HG02798 (cell line): Measurements from ENCODE around the gene ZNF488.

Source experiments
- ATAC-seq: cut with Tn5 transposase; IDR thresholded peaks from one replicate; pipeline ENCODE4 v1.9.1; 2021; ENCODE audit warnings: mild to moderate bottlenecking; ENCODE audit not compliant: unreplicated experiment, poor library complexity

The ZNF488 gene

DNA sequence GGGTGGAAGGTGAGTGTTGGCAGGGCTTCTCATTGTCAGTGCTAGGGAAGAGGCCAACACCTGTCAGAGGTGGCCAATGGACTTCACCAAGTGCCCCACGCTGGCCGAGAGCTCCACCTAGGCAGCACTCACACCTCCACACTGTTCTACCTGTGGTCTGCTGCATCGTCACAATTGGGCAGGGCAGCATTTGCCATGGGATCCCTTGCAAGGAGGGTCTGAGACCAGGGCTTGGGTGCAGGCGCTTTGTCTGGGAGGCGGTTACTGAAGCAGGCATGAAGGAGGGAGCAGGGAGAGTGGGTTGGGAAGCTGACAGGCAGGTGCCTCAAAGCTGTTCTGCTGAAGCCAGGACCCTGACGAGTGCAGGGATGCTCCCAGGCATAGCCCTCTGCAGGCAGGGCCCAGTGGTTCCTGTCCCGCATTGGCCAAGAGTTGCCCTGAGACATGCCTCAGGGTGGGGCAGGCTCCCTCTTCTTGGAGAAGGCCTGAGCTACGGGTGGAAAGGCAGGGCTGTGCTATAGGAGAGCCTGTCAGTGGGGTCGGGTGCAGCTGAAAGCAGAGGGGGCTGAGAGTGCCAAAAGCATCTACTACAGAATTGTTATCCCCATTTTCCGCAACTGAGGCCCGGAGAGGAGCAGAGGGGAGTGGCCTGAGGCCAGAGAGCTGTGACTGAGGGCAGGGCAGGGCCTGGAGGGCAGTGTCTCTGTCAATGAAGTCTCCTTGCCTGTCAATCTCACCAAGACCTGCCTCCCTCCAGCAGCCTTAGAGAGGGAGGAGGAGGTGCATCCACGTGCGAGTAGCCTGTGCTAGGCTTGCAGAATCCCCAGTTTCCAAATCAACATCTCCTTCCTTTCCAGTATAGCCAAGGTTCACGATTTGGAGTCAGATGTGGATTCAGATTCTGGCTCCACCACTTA lies 31.9 kb downstream of the ZNF488 start:
- ATAC-seq: no peak

- no peak for ATAC-seq
Measured at GRCh38 chr10:47350671-47351640, 33.1 kb downstream of the ZNF488 start.

GRCh38 chr10:47349941-47350371 lies 34.1 kb downstream of the ZNF488 start:
- ATAC-seq: no peak

GRCh38 chr10:47349516-47349915 lies 34.6 kb downstream of the ZNF488 start:
- ATAC-seq: no peak

DNA sequence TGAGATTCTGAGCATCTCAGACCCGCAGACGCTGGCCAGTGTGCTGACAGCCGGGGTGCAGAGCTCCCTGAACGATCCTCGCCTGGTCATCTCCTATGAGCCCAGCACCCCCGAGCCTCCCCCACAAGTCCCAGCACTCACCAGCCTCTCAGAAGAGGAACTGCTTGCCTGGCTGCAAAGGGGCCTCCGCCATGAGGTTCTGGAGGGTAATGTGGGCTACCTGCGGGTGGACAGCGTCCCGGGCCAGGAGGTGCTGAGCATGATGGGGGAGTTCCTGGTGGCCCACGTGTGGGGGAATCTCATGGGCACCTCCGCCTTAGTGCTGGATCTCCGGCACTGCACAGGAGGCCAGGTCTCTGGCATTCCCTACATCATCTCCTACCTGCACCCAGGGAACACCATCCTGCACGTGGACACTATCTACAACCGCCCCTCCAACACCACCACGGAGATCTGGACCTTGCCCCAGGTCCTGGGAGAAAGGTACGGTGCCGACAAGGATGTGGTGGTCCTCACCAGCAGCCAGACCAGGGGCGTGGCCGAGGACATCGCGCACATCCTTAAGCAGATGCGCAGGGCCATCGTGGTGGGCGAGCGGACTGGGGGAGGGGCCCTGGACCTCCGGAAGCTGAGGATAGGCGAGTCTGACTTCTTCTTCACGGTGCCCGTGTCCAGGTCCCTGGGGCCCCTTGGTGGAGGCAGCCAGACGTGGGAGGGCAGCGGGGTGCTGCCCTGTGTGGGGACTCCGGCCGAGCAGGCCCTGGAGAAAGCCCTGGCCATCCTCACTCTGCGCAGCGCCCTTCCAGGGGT lies 35.2 kb downstream of the ZNF488 start:
- no peak for ATAC-seq

GRCh38 chr10:47348138-47348651 lies 35.9 kb downstream of the ZNF488 start, which contains the start of gene RBP3:
TSS of gene RBP3 (plus strand) at chr10:47348363. CDS start at chr10:47348485, 122 bp downstream.
- no peak for ATAC-seq

GRCh38 chr10:47347303-47347675 lies 36.8 kb downstream of the ZNF488 start:
- no peak for ATAC-seq

DNA sequence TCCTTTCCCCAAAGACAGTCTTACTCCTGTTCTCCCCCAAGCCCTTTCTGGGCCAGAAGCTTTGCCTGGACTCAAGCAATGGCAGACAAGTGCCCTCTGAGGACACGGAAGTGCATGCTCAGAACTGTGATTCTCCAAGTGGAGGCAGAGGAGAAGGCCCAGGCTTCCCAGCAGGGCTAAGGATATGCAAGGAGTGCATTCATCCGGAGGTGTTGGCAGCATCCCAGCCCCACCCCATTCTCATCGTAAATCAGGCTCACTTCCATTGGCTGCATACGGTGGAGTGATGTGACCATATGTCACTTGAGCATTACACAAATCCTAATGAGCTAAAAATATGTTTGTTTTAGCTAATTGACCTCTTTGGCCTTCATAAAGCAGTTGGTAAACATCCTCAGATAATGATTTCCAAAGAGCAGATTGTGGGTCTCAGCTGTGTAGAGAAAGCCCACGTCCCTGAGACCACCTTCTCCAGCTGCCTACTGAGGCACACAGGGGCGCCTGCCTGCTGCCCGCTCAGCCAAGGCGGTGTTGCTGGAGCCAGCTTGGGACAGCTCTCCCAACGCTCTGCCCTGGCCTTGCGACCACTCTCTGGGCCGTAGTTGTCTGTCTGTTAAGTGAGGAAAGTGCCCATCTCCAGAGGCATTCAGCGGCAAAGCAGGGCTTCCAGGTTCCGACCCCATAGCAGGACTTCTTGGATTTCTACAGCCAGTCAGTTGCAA lies 37.4 kb downstream of the ZNF488 start:
- ATAC-seq: no peak

- ATAC-seq: no peak
Measured at GRCh38 chr10:47344996-47345870, 38.9 kb downstream of the ZNF488 start.

GRCh38 chr10:47340608-47341170 lies 43.4 kb downstream of the ZNF488 start:
- peak; percentile 63 for ATAC-seq

DNA sequence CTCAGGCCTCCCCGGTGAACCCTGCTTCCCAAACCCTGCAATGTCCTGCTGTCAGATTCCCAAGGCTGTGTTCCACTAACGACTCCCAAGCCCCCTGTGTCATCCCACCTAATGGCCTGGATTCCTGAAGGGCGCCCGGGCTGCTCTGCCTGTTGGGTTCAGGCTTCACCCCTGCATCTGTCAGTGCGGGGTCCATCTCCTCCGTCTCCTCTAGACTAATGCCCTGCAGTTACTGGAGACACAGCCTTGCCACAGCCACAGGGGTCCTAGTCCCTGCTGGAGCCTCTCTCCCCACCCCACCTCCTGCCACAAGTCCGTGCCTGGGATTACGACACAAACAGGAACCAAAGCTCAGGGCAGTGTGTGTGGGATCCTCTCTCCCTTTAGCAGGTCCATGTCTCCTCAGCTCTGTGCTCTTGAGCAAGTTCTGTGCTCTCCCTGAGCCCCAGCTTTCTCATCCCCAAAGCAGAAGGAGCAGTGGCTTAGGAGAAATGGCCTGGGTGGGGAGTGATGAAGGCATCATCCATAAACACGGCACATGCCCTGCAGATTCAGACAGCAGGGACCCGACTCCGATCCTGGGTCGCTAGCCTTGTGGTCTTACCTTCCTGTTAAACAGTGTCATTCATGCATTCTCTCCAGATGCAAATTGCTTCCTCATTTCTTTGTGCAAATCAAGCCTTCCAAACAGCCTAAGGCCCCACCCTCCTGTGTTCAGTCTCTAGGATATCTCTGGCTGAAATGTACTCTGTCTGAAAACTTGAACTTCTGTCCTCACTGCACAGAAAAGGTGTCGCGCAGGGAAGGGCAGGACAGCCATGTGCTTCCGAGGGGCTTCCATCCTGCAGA lies 44.1 kb downstream of the ZNF488 start:
- ATAC-seq: no peak

GRCh38 chr10:47339186-47339735 lies 44.8 kb downstream of the ZNF488 start:
- ATAC-seq: no peak

GRCh38 chr10:47337310-47337709 lies 46.8 kb downstream of the ZNF488 start:
- ATAC-seq: no peak

DNA sequence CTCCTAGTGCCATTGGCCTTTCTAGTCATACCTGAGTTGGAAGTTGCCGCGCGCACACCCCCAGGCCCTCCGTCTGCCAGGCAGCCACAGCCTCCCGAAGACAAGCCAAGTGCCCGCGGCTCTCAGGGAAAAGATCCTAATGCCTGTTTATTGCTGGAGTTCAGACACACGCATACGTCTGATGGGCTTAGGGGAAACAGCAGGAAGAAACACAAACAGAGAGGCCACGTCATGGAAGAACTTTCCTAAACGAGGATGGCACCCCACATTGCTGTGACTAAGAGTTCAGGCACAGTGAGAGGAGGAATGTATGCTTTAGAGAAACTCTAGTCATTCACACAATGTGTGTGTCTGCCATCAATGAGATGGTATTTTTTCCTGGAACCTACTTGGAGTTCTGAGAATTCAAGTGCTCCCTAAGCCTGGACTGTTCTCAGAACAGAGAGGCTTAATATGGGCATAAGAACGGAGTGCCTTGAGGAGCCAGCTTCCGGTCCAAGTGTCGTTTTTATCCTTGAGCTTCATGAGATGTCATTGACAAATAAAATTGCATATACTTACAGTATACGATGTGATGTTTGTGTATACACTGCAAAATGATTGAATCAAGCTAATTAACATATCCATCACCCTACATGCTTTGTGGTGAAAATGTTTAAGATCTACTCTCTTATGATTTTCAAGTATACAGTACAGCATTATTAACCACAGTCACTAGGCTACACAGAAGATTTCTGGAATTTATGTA lies 47.5 kb downstream of the ZNF488 start:
- no peak for ATAC-seq

DNA sequence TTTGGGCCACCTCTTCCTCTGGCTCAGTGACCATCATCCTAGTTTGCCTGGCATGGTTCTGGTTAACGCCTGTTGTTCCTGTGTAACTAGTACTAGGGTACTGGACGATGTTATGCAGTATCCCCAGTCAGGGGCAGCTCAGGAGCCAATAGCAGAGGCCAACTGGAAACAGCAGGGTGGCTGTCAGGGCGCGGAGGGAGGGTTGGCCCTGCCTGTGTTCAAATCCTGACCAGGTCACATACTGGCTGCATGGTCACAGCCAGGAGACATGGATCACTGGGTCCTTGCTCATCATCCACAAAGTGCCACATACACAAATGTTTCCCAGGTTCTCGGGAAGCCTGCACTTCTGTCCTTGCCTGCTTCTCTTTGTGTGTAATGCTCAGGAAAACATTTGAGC lies 48.2 kb downstream of the ZNF488 start:
- no peak for ATAC-seq
